ENCODE measurements around the gene UBD. TPM values are rescaled to one million over a fixed set of nuclear protein-coding genes. Genes with fewer than 3 reads are reported as not detected.

Gene UBD
- total RNA-seq, 1 donor from 2014 or later: not detected

- intact Hi-C loops (cut with DNase I): no loop called here
- TF ChIP-seq CTCF (IDR thresholded peaks at IDR 0.05): no peak
- H3K27ac ChIP-seq: no peak overlapping the region
These were observed 52.2 kb downstream of the UBD start for GRCh38 chr6:29507319-29507718.

GRCh38 chr6:29506446-29507067 is 53.0 kb downstream of the UBD start:
- H3K4me3 ChIP-seq: no peak overlapping the region
- no peak for DNase-seq (ENCODE audit: low spot score in 2 of 2)
- no peaks in the 10 kb centered on the region for H3K4me1 ChIP-seq
- H3K36me3 ChIP-seq: no peaks in the 10 kb centered on the region
- intact Hi-C loops (cut with DNase I): no loop called here
- TF ChIP-seq CTCF (IDR thresholded peaks at IDR 0.05): no peak
- H3K9me3 ChIP-seq: no peaks in the 10 kb centered on the region
- no peaks in the 10 kb centered on the region for H3K27me3 ChIP-seq
- H3K27ac ChIP-seq: no peak overlapping the region

More at GRCh38 chr6:29507319-29507718, 52.2 kb downstream of the UBD start:
- no peaks in the 10 kb centered on the region for H3K4me1 ChIP-seq
- H3K36me3 ChIP-seq: no peaks in the 10 kb centered on the region
- H3K27me3 ChIP-seq: no peaks in the 10 kb centered on the region
- DNase-seq (ENCODE audit: low spot score in 2 of 2): no peak
- no peak overlapping the region for H3K4me3 ChIP-seq
- H3K9me3 ChIP-seq: no peaks in the 10 kb centered on the region

GRCh38 chr6:29505808-29506207 is 53.7 kb downstream of the UBD start:
- intact Hi-C loops (cut with DNase I): no loop called here
- no peak for DNase-seq (ENCODE audit: low spot score in 2 of 2)
- no peak for TF ChIP-seq CTCF (IDR thresholded peaks at IDR 0.05)
- Histone ChIP-seq H3K4me1 (no peaks in the 10 kb centered on the region), H3K9me3 (no peaks in the 10 kb centered on the region), H3K27ac (no peak overlapping the region), H3K36me3 (no peaks in the 10 kb centered on the region), H3K27me3 (no peaks in the 10 kb centered on the region), H3K4me3 (no peak overlapping the region)

Other genes with a start within 250 kb of the UBD start
- gene OR5V1, start 190.9 kb downstream of the UBD start, total RNA-seq: not detected
- not detected for gene OR12D3, start 184.4 kb downstream of the UBD start, total RNA-seq
- not detected for gene OR12D2, start 164.1 kb downstream of the UBD start, total RNA-seq
- gene OR12D1, start 144.8 kb downstream of the UBD start, total RNA-seq: not detected
- gene OR10C1, start 120.4 kb downstream of the UBD start, total RNA-seq: not detected
- gene OR11A1, start 102.7 kb downstream of the UBD start, total RNA-seq: not detected
- gene OR2H1, start 102.6 kb downstream of the UBD start, total RNA-seq: not detected
- not detected for gene MAS1L, start 71.8 kb downstream of the UBD start, total RNA-seq
- gene OR2H2, start 25.4 kb upstream of the UBD start, total RNA-seq: not detected
- gene GABBR1, start 73.5 kb upstream of the UBD start, total RNA-seq: 166 TPM
- gene MOG, start 97.4 kb upstream of the UBD start, total RNA-seq: not detected
- gene ZFP57, start 121.4 kb upstream of the UBD start, total RNA-seq: not detected
- 75.0 TPM for gene HLA-F, start 163.7 kb upstream of the UBD start, total RNA-seq

Measured in ascending aorta (tissue), 2 donors.